Mesodermal cell (in vitro differentiated cells): ENCODE measurements around the gene ABHD15.

ENCODE experiments used
- H3K27ac ChIP-seq: 2 replicates; pipeline ENCODE4 v1.7.0; 2013; ENCODE audit warnings: mild to moderate bottlenecking, low read depth, low read length, moderate library complexity; ENCODE audit not compliant: severe bottlenecking
- H3K36me3 ChIP-seq: 2 replicates; pipeline ENCODE4 v1.7.1; 2013; ENCODE audit warnings: mild to moderate bottlenecking, low read length, moderate library complexity; ENCODE audit not compliant: control insufficient read depth, insufficient read depth
- H3K4me1 ChIP-seq: one replicate; pipeline ENCODE4 v1.7.1; 2013; ENCODE audit warnings: mild to moderate bottlenecking, low read length; ENCODE audit not compliant: insufficient read depth, control insufficient read depth, poor library complexity, severe bottlenecking
- H3K4me3 ChIP-seq: 2 replicates; pipeline ENCODE4 v1.7.0; 2013; ENCODE audit warnings: low read length, control low read depth, mild to moderate bottlenecking; ENCODE audit not compliant: insufficient read depth, poor library complexity, severe bottlenecking; ENCODE audit errors: extremely low read depth
- H3K9me3 ChIP-seq: 2 replicates; pipeline ENCODE4 v1.7.1; 2013; ENCODE audit warnings: mild to moderate bottlenecking, low read length, moderate library complexity; ENCODE audit not compliant: control insufficient read depth
- WGBS, 2 experiments: methylation state at CpG; one replicate each; pipeline ENCODE4 v1.1.5; 2013; ENCODE audit warnings: missing lambda C conversion rate in 2 of 2; ENCODE audit not compliant: insufficient coverage in 2 of 2; 5-methylcytosine and 5-hydroxymethylcytosine counted together

ABHD15 gene

DNA sequence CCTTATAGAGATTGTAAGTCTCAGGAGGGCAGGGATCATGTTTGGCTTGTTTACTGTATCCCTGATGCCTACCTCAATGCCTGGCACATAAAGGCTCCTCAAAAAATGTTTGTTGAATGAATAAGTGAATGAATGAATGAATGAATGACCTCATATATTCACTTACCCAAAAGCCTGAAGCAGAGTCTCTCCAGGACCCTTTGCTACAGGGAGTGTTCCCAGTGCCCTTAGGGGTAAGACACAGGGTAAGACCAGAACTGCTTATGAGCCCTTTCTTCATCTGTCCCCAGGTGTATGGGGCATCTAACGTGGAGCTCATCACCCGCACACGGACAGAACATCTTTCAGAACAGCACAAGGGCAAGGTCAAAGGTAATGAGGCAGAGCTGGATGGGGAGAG is 43.6 kb upstream of the ABHD15 start:
- Histone ChIP-seq H3K27ac (no peak overlapping the region), H3K9me3 (peaks cover 5% of the 10 kb centered on the region), H3K4me3 (no peak overlapping the region), H3K36me3 (peaks cover 4% of the 10 kb centered on the region), H3K4me1 (peaks cover 14% of the 10 kb centered on the region)
- 93 to 100% methylated on average over 2 to 3 of the region's 3 CpGs for WGBS, 2 experiments

DNA sequence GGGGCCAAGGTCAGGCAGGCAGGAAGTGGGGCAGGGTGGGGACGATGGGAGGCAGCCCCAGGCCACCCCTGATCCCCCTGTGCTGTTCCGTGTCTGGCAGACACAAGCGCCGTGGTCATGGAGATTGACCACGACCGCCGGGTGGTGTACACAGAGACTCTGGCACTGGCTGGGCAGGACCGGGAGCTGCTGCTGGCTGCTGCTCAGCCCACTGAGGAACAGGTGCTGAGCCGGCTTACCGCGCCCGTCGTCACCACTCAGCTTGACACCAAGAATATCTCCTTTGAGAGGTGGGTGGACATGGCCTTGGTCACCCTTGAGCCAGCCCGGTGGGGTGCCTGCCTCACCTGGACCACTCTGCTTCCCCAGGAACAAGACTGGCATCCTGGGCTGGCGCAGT is 42.1 kb upstream of the ABHD15 start:
- peaks cover 4% of the 10 kb centered on the region for H3K36me3 ChIP-seq
- H3K27ac ChIP-seq = no peak overlapping the region
- WGBS, 2 experiments = 92 to 93% methylated on average over 15 of the region's 15 CpGs
- no peak overlapping the region for H3K4me3 ChIP-seq
- H3K4me1 ChIP-seq = peaks cover 4% of the 10 kb centered on the region
- peaks cover 5% of the 10 kb centered on the region for H3K9me3 ChIP-seq

DNA sequence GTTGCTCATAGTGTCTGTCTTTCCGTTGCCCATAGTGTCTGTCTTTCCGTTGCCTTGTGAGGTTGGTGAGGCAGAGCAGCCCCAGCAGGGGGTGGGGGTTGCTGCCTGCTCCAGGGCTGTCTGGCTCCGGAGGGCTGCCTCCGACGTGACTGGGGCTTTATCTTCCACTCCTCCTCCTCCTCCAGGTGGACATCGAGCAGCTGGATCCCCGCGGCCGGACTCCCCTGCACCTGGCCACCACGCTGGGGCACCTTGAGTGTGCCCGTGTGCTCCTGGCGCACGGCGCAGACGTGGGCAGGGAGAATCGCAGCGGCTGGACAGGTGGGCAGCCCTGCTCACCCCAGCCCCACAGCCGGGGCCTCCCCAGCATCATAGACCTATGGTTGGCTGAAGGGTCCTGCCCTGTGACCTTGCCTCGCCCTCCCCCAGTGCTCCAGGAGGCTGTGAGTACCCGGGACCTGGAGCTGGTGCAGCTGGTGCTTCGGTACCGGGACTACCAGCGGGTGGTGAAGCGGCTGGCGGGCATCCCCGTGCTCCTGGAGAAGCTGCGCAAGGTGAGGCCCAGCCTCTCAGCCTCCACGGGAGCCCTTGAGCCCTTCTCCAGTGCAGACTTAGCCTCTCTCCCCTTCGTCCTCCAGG is 40.8 kb upstream of the ABHD15 start:
- H3K4me3 ChIP-seq = no peak overlapping the region
- 85 to 87% methylated on average over 23 to 26 of the region's 29 CpGs for WGBS, 2 experiments

DNA sequence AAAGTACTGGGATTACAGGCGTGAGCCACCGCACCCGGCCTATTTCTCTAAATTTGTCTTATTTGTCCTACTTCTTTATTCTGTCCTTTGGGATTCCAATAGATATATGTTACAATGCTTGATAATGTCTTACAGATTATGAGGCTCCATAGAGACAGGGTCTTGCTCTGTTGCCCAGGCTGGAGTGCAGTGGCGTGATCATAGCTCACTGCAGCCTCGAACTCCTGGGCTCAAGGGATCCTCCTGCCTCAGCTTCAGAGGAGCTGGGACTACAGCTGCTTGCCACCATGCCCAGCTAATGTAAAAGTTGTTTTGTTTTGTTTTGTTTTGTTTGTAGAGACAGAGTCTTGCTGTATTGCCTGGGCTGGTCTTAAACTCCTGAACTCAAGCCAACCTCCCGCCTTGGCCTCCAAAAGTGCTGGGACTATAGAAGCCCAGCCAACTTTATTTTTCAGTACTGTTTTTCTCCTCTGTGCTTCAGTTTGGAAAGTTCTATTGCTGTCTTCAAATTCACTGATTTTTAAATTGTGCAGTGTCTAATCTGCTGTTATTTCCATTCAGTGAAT is 36.4 kb upstream of the ABHD15 start:
- Histone ChIP-seq H3K36me3 (no peaks in the 10 kb centered on the region), H3K4me1 (no peaks in the 10 kb centered on the region), H3K9me3 (no peaks in the 10 kb centered on the region), H3K4me3 (no peak overlapping the region), H3K27ac (no peak overlapping the region)
- WGBS, 2 experiments = 95 to 100% methylated on average over 3 of the region's 6 CpGs

More for the DNA sequence above, 40.8 kb upstream of the ABHD15 start:
- H3K36me3 ChIP-seq = no peaks in the 10 kb centered on the region
- H3K9me3 ChIP-seq = peaks cover 1% of the 10 kb centered on the region
- no peaks in the 10 kb centered on the region for H3K4me1 ChIP-seq
- H3K27ac ChIP-seq = no peak overlapping the region

DNA sequence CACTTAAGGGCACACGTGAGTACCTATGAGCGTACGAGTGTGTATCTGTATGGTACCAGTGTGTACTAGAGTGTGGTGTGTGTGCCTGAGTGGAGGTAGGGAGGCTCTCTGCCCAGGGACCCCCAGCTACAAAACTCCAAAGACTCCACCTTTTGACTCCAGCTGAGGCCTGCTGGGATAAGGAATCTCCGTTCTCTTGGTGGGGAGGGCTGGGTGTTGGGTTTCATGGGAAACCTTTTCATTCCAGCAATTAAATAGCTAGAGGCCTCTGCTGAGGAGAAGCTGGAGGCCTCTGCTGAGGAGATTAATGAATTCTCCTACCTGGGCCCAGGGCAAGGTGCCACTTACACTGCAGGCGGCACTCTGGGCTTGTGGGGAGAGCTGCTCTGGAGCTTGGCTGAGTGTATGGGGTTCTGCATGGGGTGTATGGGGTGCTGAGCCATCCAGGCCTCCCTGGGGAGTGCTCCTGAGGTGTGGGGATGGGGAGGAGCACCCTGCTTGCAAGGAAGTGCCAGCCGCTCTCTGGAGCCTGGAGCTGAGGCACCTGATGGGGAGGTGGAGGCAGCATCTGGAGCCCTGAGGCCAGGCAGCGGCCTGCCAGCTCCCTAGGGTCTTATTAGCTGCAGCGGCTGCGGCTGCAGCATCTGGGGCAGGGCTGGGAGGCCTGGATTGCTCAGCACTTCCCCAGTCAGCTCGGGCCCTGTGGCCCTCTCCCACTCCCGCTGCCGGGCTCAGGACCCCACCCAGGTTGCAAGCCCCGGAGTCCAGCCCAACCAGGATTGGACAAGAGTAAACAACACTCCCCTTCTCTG is 30.7 kb upstream of the ABHD15 start:
- Histone ChIP-seq H3K4me3 (no peak overlapping the region), H3K36me3 (no peaks in the 10 kb centered on the region), H3K4me1 (peaks cover 35% of the 10 kb centered on the region), H3K27ac (no peak overlapping the region), H3K9me3 (no peaks in the 10 kb centered on the region)
- WGBS, 2 experiments = 46 to 56% methylated on average over 10 to 12 of the region's 13 CpGs

DNA sequence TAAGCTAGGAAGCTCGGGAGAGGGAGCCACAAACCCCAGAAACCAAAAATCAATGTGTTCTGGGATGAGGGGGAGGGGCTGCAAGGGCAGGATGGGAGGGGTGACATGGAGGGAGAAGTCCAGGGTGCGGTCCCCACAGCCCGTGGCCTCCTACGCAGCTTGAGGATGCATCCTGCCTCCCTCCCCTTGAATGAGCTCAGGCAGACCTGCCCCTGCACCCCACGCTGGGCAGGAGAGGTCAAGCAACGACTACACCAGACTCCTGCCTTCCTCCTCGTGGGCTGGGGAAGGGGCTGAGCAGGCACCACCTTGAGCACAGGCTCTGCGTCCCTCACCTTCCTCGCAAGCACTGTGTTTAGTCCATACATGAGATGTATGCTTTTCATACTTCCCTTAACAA is 30.0 kb upstream of the ABHD15 start:
- no peak overlapping the region for H3K4me3 ChIP-seq
- H3K36me3 ChIP-seq = no peaks in the 10 kb centered on the region
- peaks cover 39% of the 10 kb centered on the region for H3K4me1 ChIP-seq
- WGBS, 2 experiments = 60 to 75% methylated on average over 1 to 2 of the region's 9 CpGs
- no peak overlapping the region for H3K27ac ChIP-seq
- no peaks in the 10 kb centered on the region for H3K9me3 ChIP-seq

DNA sequence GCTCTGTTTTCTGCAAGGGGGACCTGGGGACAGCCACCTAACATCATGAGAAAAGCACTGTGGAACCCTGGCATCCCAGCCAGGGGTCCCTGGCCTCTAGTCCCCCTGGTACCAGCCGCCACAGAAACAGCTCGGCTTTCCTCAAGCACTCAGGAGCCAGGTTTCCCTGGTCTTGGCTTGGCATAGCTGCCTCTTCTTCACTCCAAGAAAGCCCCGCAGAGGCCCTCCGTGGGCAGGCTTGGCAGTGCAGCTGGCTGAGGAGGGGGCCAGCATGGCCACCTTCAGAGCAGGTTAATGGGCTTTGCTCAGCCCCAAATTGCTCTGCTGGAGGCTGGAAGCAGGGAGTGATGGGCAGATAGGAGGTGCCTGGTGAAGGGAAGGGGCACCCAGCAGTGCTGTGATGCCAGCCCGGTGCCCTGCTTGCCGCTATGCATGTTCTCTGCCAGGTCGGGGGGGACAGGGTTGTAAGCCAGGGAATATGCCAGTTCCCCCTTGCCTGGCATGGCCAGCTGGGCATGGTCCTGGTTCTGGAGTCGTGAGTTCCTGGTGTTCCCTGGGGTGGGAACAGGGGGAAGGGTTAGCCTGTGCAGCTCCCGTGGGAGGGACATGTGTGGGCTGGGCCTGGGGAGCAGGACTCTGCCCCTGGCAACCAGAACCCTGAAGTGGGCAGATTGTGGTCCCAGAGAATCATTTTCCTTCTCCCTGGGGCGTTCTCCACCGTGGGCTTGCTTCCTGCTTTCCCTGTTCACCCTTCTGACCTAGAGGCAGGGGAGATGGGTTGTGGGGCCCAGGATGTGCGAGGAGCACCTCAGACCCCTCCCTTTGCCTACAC is 29.3 kb upstream of the ABHD15 start:
- 74 to 89% methylated on average over 6 to 11 of the region's 12 CpGs for WGBS, 2 experiments
- H3K27ac ChIP-seq = no peak overlapping the region
- H3K4me3 ChIP-seq = no peak overlapping the region
- H3K9me3 ChIP-seq = no peaks in the 10 kb centered on the region
- peaks cover 41% of the 10 kb centered on the region for H3K4me1 ChIP-seq
- no peaks in the 10 kb centered on the region for H3K36me3 ChIP-seq

DNA sequence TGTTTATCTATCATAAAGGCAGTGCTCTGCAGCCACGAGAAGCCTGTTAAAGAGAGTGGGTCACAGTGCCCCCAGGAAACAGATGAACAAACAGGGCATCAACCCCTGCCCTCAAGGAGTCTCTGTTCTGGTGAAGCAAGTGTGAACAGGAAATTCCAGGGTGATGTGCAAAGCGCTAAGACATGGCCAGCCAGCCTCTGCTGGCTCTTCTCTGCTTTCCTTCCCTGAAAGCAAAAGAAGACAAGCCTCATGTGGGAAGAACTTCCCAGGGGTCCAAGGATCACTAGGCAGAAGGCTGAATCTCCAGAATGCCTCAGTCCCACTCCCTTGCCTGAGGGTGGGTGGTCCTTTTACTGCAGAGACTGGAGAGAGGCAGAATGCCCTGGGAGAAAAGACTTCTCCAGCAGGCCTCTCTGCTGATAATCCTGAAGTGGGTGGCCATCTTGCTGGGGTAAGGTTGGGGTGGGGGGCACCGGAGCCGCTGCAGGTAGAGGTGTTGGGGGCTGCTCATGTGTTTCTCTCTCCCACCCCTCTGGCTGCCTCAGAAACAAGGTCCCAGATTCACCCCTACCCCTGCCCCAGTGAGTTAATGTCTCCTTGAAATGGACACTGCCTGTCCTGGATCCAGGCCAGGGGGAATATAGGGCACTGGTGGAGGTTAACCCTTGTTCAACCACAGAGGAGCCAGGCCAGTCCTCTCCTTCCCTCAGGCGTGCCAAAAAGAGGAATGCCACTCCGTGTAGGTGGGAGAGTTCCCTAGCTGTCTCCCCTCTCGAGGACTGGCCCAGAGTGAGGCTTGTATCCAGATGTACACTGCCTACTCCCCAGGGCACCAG is 28.5 kb upstream of the ABHD15 start:
- 62 to 75% methylated on average over 4 of the region's 7 CpGs for WGBS, 2 experiments
- Histone ChIP-seq H3K4me1 (peaks cover 50% of the 10 kb centered on the region), H3K36me3 (no peaks in the 10 kb centered on the region), H3K9me3 (no peaks in the 10 kb centered on the region), H3K4me3 (no peak overlapping the region), H3K27ac (no peak overlapping the region)

DNA sequence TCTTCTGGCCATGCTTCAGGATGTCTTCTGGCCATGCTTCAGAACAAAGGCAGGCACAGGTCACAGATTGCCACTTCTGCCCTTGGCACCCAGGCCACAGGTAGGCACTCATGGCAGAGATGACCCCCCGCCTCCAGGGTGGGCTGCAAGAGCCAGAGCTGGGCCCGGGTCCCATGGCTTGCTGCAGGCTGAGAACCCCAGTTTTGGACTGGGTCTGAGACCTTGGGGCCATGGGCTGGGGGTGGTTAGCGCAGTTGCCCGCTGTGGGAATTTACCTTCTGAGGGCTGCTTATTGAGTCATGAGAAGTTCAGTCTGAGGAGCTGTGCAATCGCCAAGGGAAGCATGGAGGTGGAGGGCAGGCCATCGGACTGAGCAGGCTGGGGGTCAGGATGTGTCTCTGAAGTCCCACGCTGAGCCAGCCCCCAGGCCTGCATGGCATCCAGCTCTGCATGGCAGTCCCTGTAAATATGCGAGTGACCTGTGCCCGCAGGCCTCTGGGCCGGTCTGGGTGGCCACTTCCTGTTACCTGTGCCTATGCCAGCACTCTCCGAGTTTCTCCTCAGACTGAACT is 27.8 kb upstream of the ABHD15 start:
- Histone ChIP-seq H3K9me3 (no peaks in the 10 kb centered on the region), H3K4me1 (peaks cover 56% of the 10 kb centered on the region), H3K4me3 (no peak overlapping the region), H3K27ac (no peak overlapping the region), H3K36me3 (no peaks in the 10 kb centered on the region)
- 91 to 95% methylated on average over 8 to 11 of the region's 11 CpGs for WGBS, 2 experiments
